ENCODE measurements around the gene OR10J1.
"Not testable (repeated sequence)": the region's sequence is repeated elsewhere in the genome, so short reads cannot be mapped to it uniquely, and the experiment has no call there.

DNA sequence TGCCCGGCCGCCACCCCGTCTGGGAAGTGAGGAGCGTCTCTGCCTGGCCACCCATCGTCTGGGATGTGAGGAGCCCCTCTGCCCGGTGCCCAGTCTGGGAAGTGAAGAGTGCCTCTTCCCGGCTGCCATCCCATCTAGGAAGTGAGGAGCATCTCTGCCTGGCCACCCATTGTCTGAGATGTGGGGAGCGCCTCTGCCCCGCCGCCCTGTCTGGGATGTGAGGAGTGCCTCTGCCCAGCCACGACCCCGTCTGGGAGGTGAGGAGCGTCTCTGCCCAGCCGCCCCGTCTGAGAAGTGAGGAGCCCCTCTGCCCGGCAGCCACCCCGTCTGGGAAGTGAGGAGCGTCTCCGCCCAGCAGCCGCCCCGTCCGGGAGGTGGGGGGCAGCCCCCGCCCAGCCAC, 10.1 kb downstream of the OR10J1 start:
- TF ChIP-seq JUNB (IDR thresholded peaks at IDR 0.05; ENCODE audit: unreplicated experiment); NANOG (IDR thresholded peaks at IDR 0.05; ENCODE audit: borderline replicate concordance); CREB1 (CRISPR knock-in tag; IDR thresholded peaks at IDR 0.05; ENCODE audit: low read depth); POLR2AphosphoS5 (IDR thresholded peaks at IDR 0.05; ENCODE audit: low read depth); EZH2 (IDR thresholded peaks at IDR 0.05; ENCODE audit: low read depth, unreplicated experiment); ZNF114 (CRISPR knock-in tag; IDR thresholded peaks at IDR 0.05); STAT1 (IDR thresholded peaks at IDR 0.05; ENCODE audit: unreplicated experiment); EZH2phosphoT487 (IDR thresholded peaks at IDR 0.05; ENCODE audit: unreplicated experiment); ZNF331 (CRISPR knock-in tag; IDR thresholded peaks at IDR 0.05; ENCODE audit: low read depth): not testable (repeated sequence)
- TF ChIP-seq, protein P1, sequence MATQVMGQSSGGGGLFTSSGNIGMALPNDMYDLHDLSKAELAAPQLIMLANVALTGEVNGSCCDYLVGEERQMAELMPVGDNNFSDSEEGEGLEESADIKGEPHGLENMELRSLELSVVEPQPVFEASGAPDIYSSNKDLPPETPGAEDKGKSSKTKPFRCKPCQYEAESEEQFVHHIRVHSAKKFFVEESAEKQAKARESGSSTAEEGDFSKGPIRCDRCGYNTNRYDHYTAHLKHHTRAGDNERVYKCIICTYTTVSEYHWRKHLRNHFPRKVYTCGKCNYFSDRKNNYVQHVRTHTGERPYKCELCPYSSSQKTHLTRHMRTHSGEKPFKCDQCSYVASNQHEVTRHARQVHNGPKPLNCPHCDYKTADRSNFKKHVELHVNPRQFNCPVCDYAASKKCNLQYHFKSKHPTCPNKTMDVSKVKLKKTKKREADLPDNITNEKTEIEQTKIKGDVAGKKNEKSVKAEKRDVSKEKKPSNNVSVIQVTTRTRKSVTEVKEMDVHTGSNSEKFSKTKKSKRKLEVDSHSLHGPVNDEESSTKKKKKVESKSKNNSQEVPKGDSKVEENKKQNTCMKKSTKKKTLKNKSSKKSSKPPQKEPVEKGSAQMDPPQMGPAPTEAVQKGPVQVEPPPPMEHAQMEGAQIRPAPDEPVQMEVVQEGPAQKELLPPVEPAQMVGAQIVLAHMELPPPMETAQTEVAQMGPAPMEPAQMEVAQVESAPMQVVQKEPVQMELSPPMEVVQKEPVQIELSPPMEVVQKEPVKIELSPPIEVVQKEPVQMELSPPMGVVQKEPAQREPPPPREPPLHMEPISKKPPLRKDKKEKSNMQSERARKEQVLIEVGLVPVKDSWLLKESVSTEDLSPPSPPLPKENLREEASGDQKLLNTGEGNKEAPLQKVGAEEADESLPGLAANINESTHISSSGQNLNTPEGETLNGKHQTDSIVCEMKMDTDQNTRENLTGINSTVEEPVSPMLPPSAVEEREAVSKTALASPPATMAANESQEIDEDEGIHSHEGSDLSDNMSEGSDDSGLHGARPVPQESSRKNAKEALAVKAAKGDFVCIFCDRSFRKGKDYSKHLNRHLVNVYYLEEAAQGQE (IDR thresholded peaks at IDR 0.05; ENCODE audit: unreplicated experiment): not testable (repeated sequence)
- TF ChIP-seq, protein P2, sequence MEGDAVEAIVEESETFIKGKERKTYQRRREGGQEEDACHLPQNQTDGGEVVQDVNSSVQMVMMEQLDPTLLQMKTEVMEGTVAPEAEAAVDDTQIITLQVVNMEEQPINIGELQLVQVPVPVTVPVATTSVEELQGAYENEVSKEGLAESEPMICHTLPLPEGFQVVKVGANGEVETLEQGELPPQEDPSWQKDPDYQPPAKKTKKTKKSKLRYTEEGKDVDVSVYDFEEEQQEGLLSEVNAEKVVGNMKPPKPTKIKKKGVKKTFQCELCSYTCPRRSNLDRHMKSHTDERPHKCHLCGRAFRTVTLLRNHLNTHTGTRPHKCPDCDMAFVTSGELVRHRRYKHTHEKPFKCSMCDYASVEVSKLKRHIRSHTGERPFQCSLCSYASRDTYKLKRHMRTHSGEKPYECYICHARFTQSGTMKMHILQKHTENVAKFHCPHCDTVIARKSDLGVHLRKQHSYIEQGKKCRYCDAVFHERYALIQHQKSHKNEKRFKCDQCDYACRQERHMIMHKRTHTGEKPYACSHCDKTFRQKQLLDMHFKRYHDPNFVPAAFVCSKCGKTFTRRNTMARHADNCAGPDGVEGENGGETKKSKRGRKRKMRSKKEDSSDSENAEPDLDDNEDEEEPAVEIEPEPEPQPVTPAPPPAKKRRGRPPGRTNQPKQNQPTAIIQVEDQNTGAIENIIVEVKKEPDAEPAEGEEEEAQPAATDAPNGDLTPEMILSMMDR (conservative IDR thresholded peaks at IDR 0.05; ENCODE audit: low read depth in 2 of 2): not testable (repeated sequence)
- TF ChIP-seq, protein P3, sequence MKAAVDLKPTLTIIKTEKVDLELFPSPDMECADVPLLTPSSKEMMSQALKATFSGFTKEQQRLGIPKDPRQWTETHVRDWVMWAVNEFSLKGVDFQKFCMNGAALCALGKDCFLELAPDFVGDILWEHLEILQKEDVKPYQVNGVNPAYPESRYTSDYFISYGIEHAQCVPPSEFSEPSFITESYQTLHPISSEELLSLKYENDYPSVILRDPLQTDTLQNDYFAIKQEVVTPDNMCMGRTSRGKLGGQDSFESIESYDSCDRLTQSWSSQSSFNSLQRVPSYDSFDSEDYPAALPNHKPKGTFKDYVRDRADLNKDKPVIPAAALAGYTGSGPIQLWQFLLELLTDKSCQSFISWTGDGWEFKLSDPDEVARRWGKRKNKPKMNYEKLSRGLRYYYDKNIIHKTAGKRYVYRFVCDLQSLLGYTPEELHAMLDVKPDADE (IDR thresholded peaks at IDR 0.05): not testable (repeated sequence)
